ENCODE results near the gene TCHP. TPM values are rescaled to one million over a fixed set of nuclear protein-coding genes. Genes with fewer than 3 reads are reported as not detected.
"Not testable (repeated sequence)": the region's sequence is repeated elsewhere in the genome, so short reads cannot be mapped to it uniquely, and the experiment has no call there.

Gene TCHP
- total RNA-seq, 1 donor, result 9.1 TPM

DNA sequence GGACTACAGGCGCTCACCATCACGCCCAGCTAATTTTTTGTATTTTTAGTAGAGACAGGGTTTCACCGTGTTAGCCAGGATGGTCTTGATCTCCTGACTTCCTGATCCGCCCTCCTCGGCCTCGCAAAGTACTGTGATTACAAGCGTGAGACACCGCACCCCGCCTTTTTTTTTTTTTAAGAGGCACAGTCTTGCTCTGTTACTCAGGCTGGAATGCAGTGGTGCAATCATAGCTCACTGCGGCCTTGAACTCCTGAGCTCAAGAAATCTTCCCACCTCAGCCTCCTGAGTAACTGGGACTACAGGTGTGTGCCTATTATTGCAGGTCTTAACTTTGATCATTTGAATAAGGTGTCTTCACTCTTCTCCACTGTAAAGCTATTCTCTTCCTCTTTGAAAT, 14.5 kb upstream of the TCHP start:
- TF ChIP-seq, protein P1, sequence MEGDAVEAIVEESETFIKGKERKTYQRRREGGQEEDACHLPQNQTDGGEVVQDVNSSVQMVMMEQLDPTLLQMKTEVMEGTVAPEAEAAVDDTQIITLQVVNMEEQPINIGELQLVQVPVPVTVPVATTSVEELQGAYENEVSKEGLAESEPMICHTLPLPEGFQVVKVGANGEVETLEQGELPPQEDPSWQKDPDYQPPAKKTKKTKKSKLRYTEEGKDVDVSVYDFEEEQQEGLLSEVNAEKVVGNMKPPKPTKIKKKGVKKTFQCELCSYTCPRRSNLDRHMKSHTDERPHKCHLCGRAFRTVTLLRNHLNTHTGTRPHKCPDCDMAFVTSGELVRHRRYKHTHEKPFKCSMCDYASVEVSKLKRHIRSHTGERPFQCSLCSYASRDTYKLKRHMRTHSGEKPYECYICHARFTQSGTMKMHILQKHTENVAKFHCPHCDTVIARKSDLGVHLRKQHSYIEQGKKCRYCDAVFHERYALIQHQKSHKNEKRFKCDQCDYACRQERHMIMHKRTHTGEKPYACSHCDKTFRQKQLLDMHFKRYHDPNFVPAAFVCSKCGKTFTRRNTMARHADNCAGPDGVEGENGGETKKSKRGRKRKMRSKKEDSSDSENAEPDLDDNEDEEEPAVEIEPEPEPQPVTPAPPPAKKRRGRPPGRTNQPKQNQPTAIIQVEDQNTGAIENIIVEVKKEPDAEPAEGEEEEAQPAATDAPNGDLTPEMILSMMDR (IDR thresholded peaks at IDR 0.05; ENCODE audit: insufficient read depth, low read depth, low read length), result no peak
- H3K4me3 ChIP-seq (ENCODE audit: low read depth, low read length), result no peak overlapping the region
- peak; percentile 57 for DNase-seq (ENCODE audit: low read depth)

DNA sequence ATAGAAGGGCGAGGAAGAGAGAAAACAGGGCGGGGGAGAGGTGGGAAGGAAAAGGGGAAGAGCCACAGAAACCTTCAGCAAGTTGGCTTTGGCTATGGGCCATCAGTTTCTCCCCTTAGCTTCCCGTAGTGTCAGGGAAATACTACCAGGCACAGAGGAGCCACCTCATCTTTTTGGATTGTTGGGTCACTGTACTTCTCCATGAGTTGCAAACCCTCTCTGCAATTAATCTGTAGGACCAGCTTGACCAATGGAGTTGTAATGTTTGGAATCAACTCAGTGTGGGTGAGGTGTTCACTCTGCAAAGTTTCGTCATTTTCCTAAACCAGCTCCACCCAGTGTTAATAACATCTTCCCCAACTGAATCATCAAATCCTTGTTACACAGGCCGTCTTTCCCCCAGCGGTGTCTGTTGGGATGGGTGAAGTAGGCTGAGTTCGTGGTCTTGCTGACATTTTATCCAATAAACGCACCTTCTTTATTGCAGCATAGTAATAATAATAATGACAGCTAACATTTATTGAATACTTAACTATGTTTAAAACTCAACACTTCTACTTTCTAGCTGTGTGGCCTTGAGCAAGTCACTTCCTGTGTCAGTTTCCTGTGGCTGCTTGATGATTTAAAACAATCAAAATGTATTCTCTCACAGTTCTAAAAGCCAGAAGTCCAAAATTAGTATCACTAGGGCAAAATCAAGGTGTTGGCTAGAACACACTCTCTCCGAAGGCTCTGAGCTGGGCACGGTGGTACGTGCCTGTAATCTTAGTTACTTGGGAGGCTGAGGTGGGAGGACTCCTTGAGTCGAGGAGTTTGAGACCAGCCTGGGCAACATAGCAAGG, 11.7 kb upstream of the TCHP start:
- no peak overlapping the region for H3K4me3 ChIP-seq (ENCODE audit: low read depth, low read length)
- DNase-seq (ENCODE audit: low read depth), result peak; percentile 83
- TF ChIP-seq, protein P1 (IDR thresholded peaks at IDR 0.05; ENCODE audit: insufficient read depth, low read depth, low read length), result no peak

DNA sequence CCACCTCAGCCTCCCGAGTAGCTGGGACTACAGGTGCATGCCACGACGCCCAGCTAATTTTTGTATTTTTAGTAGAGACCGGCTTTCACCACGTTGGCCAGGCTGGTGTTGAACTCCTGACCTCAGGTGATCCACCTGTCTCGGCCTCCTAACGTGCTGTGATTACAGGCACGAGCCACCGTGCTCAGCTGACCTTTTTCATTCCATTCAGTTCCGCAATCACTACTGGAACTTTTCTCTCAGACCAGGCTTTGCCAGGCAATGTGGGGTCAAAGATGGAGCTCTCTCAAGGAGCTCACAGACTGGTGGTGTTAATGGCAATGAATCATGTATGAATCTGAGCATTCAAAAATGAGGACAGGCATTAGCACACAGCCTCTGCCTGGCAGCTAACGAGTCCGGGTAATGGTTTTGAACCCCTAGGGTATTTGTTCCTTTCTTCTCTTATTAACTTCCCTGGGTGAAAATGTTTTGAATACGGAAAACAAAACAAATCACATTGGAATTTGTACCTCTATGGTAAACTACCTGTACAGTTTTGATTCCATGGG, 9.4 kb upstream of the TCHP start:
- no peak overlapping the region for H3K4me3 ChIP-seq (ENCODE audit: low read depth, low read length)
- no peak for DNase-seq (ENCODE audit: low read depth)
- TF ChIP-seq, protein P1 (IDR thresholded peaks at IDR 0.05; ENCODE audit: insufficient read depth, low read depth, low read length), result no peak

DNA sequence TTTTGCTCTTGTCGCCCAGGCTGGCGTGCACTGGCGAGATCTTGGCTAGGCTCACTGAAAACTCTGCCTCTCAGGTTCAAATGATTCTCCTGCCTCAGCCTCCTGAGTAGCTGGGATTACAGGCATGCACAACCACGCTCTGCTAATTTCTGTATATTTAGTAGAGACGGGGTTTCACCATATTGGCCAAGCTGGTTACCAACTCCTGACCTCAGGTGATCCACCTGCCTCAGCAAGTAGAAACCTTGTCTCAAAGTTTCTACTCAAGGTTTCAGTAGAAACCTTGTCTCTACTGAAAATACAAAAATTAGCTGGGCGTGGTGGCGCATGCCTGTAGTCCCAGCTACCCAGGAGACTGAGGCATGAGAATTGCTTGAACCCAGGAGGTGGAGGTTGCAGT, 8.3 kb upstream of the TCHP start:
- DNase-seq (ENCODE audit: low read depth); H3K4me3 ChIP-seq (ENCODE audit: low read depth, low read length): not testable (repeated sequence)

DNA sequence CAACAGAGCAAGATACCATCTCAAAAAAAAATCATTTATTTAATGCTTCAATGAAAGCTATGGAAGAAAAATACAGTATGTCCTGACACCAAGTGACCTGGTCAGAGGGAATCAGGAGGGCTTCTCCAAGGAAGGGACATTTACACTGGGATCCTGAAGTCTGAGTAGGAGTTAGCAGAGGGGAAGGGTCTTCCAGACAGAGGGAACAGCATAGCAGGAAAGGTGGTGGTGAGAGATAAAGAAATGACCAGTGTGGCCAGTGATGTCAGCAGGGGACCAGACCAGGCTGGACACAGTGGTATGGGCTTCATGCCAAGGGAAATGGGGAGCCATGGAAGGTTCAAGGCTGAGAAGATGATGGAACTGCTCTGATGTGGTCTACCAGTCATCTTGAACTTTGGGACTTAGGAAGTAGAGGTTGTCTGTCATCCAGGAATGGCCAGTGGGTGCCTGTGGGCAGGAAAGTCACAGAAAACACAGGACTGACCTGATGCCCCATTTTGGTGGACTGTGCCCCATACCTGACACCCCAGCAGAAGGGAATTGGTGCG, 7.8 kb upstream of the TCHP start:
- no peak overlapping the region for H3K4me3 ChIP-seq (ENCODE audit: low read depth, low read length)
- DNase-seq (ENCODE audit: low read depth), result no peak
- TF ChIP-seq, protein P1 (IDR thresholded peaks at IDR 0.05; ENCODE audit: insufficient read depth, low read depth, low read length), result no peak

DNA sequence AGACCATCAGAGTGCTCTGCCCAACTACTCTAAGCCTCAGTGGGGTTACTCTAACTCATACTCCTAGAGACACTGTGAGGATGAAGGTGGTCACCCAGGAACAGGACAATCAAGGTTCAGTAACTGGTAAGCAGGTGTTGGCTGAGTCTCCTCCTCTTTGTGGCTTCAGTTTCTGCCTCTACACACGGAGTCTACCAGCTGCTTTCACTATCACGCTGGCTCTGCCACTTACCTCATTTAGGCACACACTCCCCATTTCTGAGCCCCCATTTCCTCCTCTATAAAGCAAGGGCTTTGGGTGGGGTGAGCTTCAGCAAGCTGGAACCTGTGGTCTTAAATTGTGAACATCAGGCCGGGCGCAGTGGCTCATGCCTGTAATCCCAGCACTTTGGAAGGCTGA, 7.3 kb upstream of the TCHP start:
- no peak overlapping the region for H3K4me3 ChIP-seq (ENCODE audit: low read depth, low read length)
- no peak for DNase-seq (ENCODE audit: low read depth)
- TF ChIP-seq, protein P1 (IDR thresholded peaks at IDR 0.05; ENCODE audit: insufficient read depth, low read depth, low read length), result no peak

DNA sequence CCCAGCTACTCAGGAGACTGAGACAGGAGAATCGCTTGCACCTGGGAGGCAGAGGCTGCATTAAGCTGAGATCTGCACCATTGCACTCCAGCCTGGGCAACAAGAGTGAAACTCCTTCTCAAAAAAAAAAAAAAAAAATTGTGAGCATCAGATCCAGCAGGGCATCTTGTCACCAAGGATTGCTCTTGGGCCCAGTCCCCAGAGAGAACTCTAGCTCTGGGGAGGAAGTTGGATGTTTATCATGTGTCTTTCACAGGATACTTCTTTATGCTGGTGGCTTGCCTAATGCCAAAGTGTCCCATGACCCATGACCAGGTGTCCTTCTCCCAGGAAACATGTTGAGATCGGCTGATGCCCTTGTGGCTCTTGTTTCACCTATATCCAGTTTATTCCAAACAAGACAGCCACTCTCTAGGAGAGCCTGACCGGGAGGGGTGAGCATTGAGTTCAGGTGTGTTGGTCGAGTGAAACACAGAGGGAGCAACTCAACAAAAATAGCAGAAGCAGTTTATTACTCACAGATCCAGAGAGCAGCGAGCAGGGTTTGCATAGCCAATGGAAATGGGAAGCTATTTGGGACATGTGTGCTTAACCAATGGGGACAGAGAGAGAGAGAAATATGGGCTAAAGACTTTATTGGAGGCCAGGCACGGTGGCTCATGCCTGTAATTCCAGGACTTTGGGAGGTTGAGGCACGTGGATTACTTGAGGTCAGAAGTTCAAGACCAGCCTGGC, 6.6 kb upstream of the TCHP start:
- H3K4me3 ChIP-seq (ENCODE audit: low read depth, low read length), result no peak overlapping the region
- DNase-seq (ENCODE audit: low read depth), result no peak
- TF ChIP-seq, protein P1 (IDR thresholded peaks at IDR 0.05; ENCODE audit: insufficient read depth, low read depth, low read length), result no peak
